Stimulated activated CD8-positive, alpha-beta memory T cell treated with anti-CD3 and anti-CD28 coated beads, Interleukin-4, amount 100 ng/mL, for 4 hours (primary cell): ENCODE results near the gene LUZP2.

Source experiments
- DNase-seq, 2 donors: peaks; one replicate each; pipeline ENCODE4 v3.0.0-alpha.2; 2020; ENCODE audit warnings: low read depth in 2 of 2, low spot score in 1 of 2

Gene LUZP2

DNA sequence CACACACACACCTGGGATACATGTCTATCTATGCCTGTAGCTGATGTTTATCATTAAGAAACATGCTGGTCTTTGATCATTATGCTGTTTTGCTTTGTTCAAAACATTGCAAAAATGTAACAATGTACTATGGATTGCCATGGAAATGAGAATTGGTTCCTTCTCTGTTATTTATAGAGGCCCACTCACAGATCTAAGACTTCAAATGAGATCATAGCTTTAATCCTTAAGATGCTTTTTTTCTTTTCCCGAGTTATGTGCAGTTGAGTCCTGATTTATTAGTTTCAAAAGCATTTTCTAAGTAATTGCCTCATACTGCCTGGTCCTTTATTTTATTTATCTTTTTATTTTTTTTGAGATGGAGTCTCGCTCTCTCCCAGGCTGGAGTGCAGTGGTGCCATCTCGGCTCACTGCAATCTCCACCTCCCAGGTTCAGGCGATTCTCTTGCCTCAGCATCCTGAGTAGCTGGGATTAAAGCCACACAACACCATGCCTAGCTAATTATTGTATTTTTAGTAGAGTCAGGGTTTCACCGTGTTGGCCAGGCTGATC lies 131.4 kb downstream of the LUZP2 start:
- DNase-seq, result no peak

GRCh38 chr11:24634606-24635160 lies 137.8 kb downstream of the LUZP2 start:
- DNase-seq, result no peak

GRCh38 chr11:24635588-24636290 lies 138.9 kb downstream of the LUZP2 start:
- no peak for DNase-seq

DNA sequence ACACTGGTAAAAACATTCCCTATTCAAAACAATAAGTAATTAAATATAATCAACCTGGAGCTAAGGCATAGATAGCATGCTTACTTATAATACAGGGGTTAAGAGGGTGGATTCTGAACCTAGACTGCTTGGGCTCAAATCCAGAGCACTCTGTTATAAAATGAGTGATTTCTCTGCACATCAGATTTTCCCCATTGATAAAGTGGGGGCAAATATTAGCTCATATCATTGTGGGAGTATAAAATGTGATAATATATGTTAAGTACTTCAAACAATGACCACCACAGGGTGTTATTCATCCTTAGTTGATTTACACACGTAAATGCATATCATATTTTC lies 139.4 kb downstream of the LUZP2 start:
- DNase-seq, result no peak

- no peak for DNase-seq
Measured at GRCh38 chr11:24637520-24637919, 140.7 kb downstream of the LUZP2 start.

DNA sequence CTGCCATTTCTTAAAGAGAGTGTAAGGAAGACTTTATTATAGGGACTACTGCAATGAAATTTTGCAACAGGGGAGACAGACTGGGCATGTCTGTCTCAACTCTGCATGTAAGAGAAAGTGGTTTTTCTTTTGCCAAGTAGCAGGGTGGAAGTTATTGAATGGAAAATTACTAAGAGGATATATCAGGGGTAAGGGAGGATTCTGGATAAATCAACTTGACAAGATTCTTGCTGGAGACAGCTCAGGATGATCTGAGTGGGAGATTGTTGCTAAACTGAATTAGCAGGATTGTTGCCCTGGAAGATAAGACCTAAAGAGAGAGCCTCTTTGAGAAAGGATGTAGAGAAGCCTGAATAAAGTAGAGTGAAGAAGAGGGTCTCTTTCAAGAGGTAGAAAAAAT lies 145.8 kb downstream of the LUZP2 start:
- no peak for DNase-seq

GRCh38 chr11:24645563-24645962 lies 148.7 kb downstream of the LUZP2 start:
- DNase-seq, result no peak

- no peak for DNase-seq
Measured at GRCh38 chr11:24651873-24652272, 155.0 kb downstream of the LUZP2 start.

DNA sequence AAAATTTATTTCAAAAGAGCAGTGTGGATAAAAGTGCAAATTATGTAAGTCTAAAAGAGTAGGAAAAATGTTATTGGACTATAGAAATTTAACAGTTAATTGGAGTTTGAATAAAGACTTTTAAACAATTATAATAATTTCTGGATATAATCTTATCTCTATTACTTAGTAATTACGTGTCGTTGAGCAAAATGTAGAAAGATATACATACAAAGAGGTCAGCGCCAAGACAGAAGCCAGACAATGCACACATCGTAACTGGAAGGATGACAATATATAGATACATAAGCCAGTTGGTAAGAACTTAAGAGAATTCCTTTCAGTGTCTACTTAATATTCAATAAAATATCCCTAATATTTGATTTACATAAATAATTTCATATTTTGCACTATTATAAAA lies 157.0 kb downstream of the LUZP2 start:
- no peak for DNase-seq

DNA sequence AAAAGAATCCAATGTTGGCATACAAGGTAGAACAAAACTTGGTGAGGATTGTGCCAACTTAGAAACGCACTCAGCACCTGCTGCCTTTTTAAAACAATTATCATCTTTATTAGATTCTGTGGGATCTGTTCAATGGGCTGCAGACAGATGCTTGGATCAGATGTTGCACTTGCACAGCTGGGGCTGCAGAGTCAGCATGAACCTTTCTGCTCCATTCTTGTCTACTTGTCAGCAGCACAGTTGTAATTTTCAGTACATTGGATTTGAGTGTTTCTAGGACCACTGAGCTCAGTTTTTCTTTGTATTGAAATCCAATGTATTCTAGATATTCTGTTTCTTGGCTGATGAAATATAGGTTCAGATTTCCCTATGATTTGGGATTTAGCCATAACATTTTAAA lies 164.5 kb downstream of the LUZP2 start:
- DNase-seq, result no peak

DNA sequence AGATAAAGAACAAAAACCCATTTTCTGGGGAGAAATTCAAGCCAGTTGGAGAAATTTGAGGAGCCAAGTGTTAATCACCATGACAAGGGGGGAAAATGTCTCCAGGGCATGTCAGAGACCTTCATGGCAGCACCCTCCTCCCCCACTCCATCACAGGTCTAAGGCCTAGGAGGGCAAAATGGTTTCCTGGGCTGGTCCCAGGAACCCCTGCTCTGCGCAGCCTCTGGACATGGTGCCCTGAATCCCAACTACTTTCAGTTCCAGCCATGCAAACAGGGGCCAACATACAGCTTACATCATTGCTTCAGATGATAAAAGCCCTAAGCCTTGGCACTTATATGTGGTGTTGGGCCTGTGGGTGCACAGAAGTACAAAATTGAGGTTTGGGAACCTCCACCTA lies 167.5 kb downstream of the LUZP2 start:
- no peak for DNase-seq

DNA sequence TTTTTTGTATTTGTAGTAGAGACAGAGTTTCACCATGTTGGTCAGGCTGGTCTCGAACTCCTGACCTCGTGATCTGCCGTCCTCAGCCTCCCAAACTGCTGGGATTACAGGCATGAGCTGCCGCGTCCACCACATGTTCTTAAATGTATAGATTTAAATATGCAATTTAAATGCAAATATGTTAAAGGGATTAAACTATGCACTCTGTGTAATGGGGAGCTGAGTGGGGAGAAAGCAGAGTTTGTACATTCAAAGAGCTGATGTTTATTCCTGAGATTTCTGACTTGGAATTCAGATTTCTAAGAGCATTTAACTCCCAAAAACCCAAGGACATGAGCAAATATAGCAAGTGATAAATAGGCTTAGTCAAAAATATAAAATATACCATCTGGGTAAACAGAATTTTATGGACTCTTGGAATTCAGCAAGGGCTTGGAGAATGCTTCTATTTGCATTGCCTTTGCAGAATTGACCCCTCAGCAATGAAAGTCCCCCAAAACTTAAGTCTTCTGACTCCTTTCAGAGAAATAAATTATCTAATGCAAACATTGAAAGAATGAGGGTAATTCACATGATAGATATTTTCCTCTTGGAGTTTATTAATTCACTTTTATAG lies 170.6 kb downstream of the LUZP2 start:
- no peak for DNase-seq

DNA sequence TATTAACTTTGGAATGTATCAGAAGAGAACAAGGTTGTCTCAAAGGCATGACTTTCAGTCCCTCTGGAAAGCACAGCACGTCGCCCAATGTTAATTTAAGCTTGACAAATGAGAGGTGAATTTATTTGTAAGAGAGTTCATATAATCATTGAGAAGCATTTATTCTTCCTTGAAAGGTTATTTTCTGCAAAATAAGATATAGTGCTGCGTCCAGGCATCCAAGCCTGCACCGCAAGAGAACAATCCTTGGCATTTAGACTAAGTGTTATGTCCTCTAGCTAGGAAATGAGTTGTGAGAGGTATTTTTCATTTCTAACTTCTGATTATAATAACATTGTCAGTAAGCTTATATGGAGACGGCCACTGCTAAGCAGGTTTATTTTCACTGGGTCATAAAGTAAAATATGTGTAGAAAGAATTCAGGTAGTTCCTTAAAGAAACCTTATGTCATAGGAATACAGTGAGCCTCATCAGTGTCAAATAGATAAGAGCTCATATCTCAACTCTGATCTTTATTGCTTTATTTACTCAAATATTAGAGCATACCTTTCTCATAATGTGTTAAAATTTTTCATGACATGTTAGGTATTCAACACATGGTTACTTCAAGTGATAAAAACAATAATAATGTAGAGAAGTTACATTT lies 182.0 kb downstream of the LUZP2 start:
- no peak for DNase-seq

DNA sequence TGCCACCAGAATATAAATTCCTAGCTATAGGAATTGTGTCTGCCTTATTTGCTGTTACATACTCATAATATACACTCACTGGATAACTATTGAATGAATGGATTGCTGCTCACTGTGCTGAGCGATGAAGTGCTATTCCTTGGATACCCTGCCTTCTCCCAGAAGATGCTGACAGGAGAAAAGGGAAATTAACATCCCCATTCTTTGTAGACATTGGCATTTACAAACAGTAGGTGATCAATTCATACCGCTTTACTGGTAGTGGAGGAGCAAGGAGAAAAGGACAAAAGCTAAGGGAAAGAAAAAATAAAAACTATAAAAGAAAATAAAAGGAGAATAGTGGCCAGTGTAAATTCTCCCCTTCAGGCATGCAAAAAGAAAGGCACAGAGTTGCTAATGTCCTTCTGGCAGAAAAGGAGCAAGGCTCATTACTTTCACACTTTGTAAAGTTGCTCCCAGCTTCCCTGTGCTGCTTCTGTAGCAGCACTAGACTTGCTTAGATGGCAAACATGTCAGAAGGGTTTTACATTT lies 183.0 kb downstream of the LUZP2 start:
- no peak for DNase-seq

- DNase-seq, result no peak
Measured at GRCh38 chr11:24683583-24683982, 186.7 kb downstream of the LUZP2 start.

DNA sequence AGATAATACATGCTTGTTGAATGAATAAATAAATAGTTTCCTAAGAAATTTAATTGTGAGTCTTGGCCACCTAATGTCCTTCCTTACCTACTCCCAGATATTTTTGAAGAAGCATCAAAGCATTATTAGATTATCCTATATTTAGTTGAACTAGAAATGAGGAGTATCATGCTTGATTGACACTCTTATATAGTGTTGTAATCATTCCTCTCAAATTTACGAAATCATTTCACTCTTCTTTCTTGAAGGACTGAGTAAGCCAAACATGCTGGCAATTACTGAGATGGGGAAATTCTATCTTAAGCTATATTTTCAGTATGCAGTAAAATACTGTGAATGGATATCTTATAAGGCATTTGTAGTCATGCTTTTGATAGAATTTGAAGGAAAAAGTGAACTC lies 189.0 kb downstream of the LUZP2 start:
- DNase-seq, result no peak

DNA sequence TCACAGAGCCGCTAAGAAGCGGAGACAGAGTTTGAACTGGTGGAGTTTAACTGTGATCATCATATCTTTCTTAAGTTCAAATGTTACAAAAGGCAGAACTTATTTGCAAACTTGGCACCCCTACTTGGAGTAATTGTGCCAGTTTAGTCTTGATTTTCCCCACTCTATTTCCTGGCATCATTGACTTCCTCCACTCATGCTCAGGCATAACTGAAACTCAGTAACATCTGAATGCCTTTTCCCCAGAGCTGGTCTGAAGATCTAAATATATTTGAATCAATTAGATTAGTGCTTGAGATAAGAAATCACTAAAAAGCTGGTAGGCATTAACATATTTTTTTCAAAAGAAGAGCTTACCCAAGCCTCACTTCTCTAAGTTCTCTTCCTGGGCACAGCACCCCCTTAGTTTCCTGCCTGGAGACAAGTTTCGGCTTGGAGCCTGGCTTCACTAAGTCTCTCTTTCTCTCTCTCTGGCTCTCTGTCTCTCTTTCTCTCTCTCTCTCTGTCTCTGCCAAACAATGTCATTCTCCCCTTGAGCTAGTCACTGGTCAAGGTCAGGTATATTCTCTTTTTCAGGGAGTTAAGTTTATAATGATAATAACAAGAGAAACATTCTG lies 190.8 kb downstream of the LUZP2 start:
- no peak for DNase-seq

DNA sequence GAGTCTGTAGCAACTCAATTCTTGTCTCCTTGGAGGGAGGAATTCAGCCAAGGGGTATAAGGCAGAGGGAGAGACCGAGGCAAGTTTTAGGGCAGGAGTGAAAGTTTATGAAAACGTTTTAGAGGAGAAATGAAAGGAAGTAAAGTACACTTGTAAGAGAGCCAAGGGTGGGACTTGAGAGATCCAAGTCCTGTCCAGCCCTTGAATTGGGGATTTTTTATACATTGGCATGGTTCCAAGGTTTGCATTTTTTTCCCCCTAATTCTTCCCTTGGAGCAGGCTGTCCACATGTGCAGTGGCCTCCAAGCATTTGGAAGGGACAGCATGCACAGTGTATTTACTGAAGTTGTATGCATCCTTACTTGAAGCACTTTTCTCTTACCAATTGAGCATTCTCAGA lies 192.1 kb downstream of the LUZP2 start:
- no peak for DNase-seq

GRCh38 chr11:24697522-24698111 lies 200.8 kb downstream of the LUZP2 start:
- no peak for DNase-seq

DNA sequence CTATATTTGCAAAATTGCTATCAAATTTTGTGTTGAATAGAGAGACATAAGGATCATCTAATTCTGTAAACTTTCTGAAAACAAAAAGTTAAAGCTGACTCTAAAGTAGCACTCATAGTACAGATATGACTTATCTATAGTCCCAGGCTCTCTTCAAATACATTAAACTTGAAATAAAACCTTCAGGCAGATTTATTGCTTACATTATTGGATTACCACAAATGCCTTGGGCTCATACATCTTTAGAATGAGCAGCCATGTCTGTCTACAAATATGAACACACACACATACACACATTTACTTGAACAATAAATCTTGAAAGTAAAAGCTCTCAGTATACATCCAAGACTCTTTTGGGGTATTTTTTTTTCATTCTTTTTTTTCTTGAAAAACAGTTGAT lies 207.9 kb downstream of the LUZP2 start:
- no peak for DNase-seq

GRCh38 chr11:24705474-24705873 lies 208.6 kb downstream of the LUZP2 start:
- no peak for DNase-seq
